Activated T-cell treated with anti-CD3 and anti-CD28 coated beads for 4 hours (primary cell): ENCODE measurements around the gene TUBA1B.
"Not testable (repeated sequence)": the region's sequence is repeated elsewhere in the genome, so short reads cannot be mapped to it uniquely, and the experiment has no call there.

Experiments
- DNase-seq: peaks from one replicate; pipeline ENCODE4 v3.0.0-alpha.2; 2020

TUBA1B gene

GRCh38 chr12:49131051-49131893, at the start of gene TUBA1B:
Gene TUBA1B (minus strand): TSS chr12:49131395. CDS start chr12:49131300, 95 bp downstream.
- peak; percentile 85 for DNase-seq

GRCh38 chr12:49174218-49174617, 43.0 kb upstream of the TUBA1B start:
- DNase-seq, result no peak

- DNase-seq, result no peak
Observed at GRCh38 chr12:49170924-49171323, 39.7 kb upstream of the TUBA1B start.

GRCh38 chr12:49165114-49165513, 33.9 kb upstream of the TUBA1B start:
- no peak for DNase-seq

- not testable (repeated sequence) for DNase-seq
Observed at GRCh38 chr12:49161901-49162300, 30.7 kb upstream of the TUBA1B start.

GRCh38 chr12:49161092-49161795, 30.0 kb upstream of the TUBA1B start:
- no peak for DNase-seq

GRCh38 chr12:49160399-49160798, 29.2 kb upstream of the TUBA1B start:
- no peak for DNase-seq

- no peak for DNase-seq
Observed at GRCh38 chr12:49154221-49154620, 23.0 kb upstream of the TUBA1B start.

- DNase-seq, result no peak
Observed at GRCh38 chr12:49147384-49147783, 16.2 kb upstream of the TUBA1B start.

- DNase-seq, result no peak
Observed at GRCh38 chr12:49146406-49146805, 15.2 kb upstream of the TUBA1B start.

- no peak for DNase-seq
Observed at GRCh38 chr12:49144384-49144783, 13.2 kb upstream of the TUBA1B start.

- DNase-seq, result no peak
Observed at GRCh38 chr12:49138999-49139398, 7.8 kb upstream of the TUBA1B start.

- DNase-seq, result no peak
Observed at GRCh38 chr12:49138587-49138986, 7.4 kb upstream of the TUBA1B start.

GRCh38 chr12:49137476-49137875, 6.3 kb upstream of the TUBA1B start:
- DNase-seq, result no peak

- DNase-seq, result not testable (repeated sequence)
Observed at GRCh38 chr12:49136997-49137396, 5.8 kb upstream of the TUBA1B start.

GRCh38 chr12:49133590-49133989, 2.4 kb upstream of the TUBA1B start:
- DNase-seq, result no peak

GRCh38 chr12:49133014-49133413, 1.8 kb upstream of the TUBA1B start:
- no peak for DNase-seq

- DNase-seq, result no peak
Observed at GRCh38 chr12:49131894-49132461, 783 bp upstream of the TUBA1B start.

- peak; percentile 86 for DNase-seq
Observed at GRCh38 chr12:49130151-49131050, 794 bp downstream of the TUBA1B start.

- DNase-seq, result no peak
Observed at GRCh38 chr12:49129332-49130150, 1.7 kb downstream of the TUBA1B start.

GRCh38 chr12:49127971-49128370, 3.2 kb downstream of the TUBA1B start:
- DNase-seq, result not testable (repeated sequence)
